Subcutaneous adipose tissue (tissue), 4 donors: ENCODE measurements around the gene FCHO2. TPM values are rescaled to one million over a fixed set of nuclear protein-coding genes. Genes with fewer than 3 reads are reported as not detected.

ENCODE experiments used
- CTCF ChIP-seq: fragments of 450-650 bp; IDR thresholded peaks from one replicate; pipeline ENCODE4 v1.5.1; 2016; ENCODE audit warnings: low read depth, mild to moderate bottlenecking, control low read depth, antibody characterized with exemption, moderate library complexity
- total RNA-seq, 4 donors: library from RNA; depleted of rRNA; stranded (reverse); fragments of >200 nt; gene quantifications; one replicate each; pipeline ENCODE4 v1.1.0, GENCODE V29; 2016

FCHO2 gene
- total RNA-seq, 4 donors from 2014 or later: 36.0 to 92.8 (median 65.8) TPM

GRCh38 chr5:73131711-73132425 lies 176.0 kb downstream of the FCHO2 start:
- no peak for TF ChIP-seq CTCF

GRCh38 chr5:73132759-73133158 lies 176.9 kb downstream of the FCHO2 start:
- no peak for TF ChIP-seq CTCF

GRCh38 chr5:73135021-73135420 lies 179.2 kb downstream of the FCHO2 start:
- no peak for TF ChIP-seq CTCF

GRCh38 chr5:73135429-73136054 lies 179.7 kb downstream of the FCHO2 start:
- TF ChIP-seq CTCF: no peak

- TF ChIP-seq CTCF: no peak
These were observed 180.3 kb downstream of the FCHO2 start for GRCh38 chr5:73136055-73136562.

- TF ChIP-seq CTCF: no peak
These were observed 182.0 kb downstream of the FCHO2 start for GRCh38 chr5:73137563-73138530.
